Anterior cingulate cortex (tissue), 58 donors: Measurements from ENCODE around the gene RRP8.

Experiments used
- DNase-seq, 58 donors: peaks; one replicate each; lab custom pipeline; 2025; lab: John Stamatoyannopoulos, UW

RRP8 gene

GRCh38 chr11:6603287-6604080, at the start of gene RRP8, which contains the start of gene ILK:
Gene RRP8, minus strand, starts transcription at chr11:6603616. Its CDS starts 114 bp downstream, at chr11:6603502.
Gene ILK, plus strand, starts transcription at chr11:6603774. Its CDS starts 498 bp downstream, at chr11:6604272.
- DNase-seq, result peak; percentile 35 to 94 (median 86)

- no peak for DNase-seq
Observed at GRCh38 chr11:6653097-6653496, 49.7 kb upstream of the RRP8 start.

- DNase-seq, result no peak
Observed at GRCh38 chr11:6652182-6652581, 48.8 kb upstream of the RRP8 start.

- DNase-seq, result no peak
Observed at GRCh38 chr11:6650980-6651379, 47.6 kb upstream of the RRP8 start.

- no peak for DNase-seq
Observed at GRCh38 chr11:6650104-6650503, 46.7 kb upstream of the RRP8 start.

- no peak for DNase-seq
Observed at GRCh38 chr11:6648501-6648900, 45.1 kb upstream of the RRP8 start.

- no peak for DNase-seq
Observed at GRCh38 chr11:6647836-6648235, 44.4 kb upstream of the RRP8 start.

GRCh38 chr11:6646918-6647679, 43.7 kb upstream of the RRP8 start:
- peak in 2 of 58 donors; percentile 9 to 12 for DNase-seq

GRCh38 chr11:6646576-6646917, 43.1 kb upstream of the RRP8 start:
- DNase-seq, result no peak

GRCh38 chr11:6646071-6646470, 42.7 kb upstream of the RRP8 start:
- DNase-seq, result no peak

- no peak for DNase-seq
Observed at GRCh38 chr11:6642957-6643356, 39.5 kb upstream of the RRP8 start.

GRCh38 chr11:6640985-6641701, 37.7 kb upstream of the RRP8 start:
- peak in 40 of 58 donors; percentile 10 to 76 (median 50) for DNase-seq

GRCh38 chr11:6640036-6640984, 36.9 kb upstream of the RRP8 start:
- DNase-seq, result no peak

- no peak for DNase-seq
Observed at GRCh38 chr11:6638429-6638828, 35.0 kb upstream of the RRP8 start.

- peak in 1 of 58 donors; percentile 10 for DNase-seq
Observed at GRCh38 chr11:6637871-6638270, 34.5 kb upstream of the RRP8 start.

- no peak for DNase-seq
Observed at GRCh38 chr11:6636480-6636879, 33.1 kb upstream of the RRP8 start.

- peak in 42 of 58 donors; percentile 19 to 90 (median 47) for DNase-seq
Observed at GRCh38 chr11:6635082-6635932, 31.9 kb upstream of the RRP8 start.

GRCh38 chr11:6634534-6634933, 31.1 kb upstream of the RRP8 start:
- no peak for DNase-seq
